ENCODE results near the gene LSAMP. TPM values are rescaled to one million over a fixed set of nuclear protein-coding genes. Genes with fewer than 3 reads are reported as not detected.

LSAMP gene
- 1.00 and 2.9 TPM in 2 replicates for total RNA-seq

GRCh38 chr3:116445311-116445841, at the start of gene LSAMP:
Gene LSAMP, minus strand, starts transcription at chr3:116445487.

